NT2/D1 (cell line): Measurements from ENCODE around the gene C20orf144.

ENCODE experiments used
- DNase-seq: peaks from one replicate; pipeline ENCODE4 v3.0.0-alpha.2; 2011; ENCODE audit warnings: low read depth, low spot score
- H3K27me3 ChIP-seq: 2 replicates; pipeline ENCODE4 v1.6.0; 2011; ENCODE audit warnings: mild to moderate bottlenecking; ENCODE audit not compliant: insufficient read length, insufficient read depth
- H3K36me3 ChIP-seq: 2 replicates; pipeline ENCODE4 v1.6.1; 2011; ENCODE audit warnings: mild to moderate bottlenecking, low read length, mixed read lengths; ENCODE audit not compliant: insufficient read depth, insufficient read length
- H3K4me1 ChIP-seq: 2 replicates; pipeline ENCODE4 v1.5.1; 2011; ENCODE audit not compliant: insufficient read depth, insufficient read length
- H3K4me3 ChIP-seq: 2 replicates; pipeline ENCODE4 v1.5.1; 2011; ENCODE audit warnings: low read depth; ENCODE audit not compliant: insufficient read length
- H3K9ac ChIP-seq: 2 replicates; pipeline ENCODE4 v1.6.0; 2011; ENCODE audit warnings: low read depth; ENCODE audit not compliant: insufficient read length
- H3K9me3 ChIP-seq: 2 replicates; pipeline ENCODE4 v1.5.1; 2011; ENCODE audit warnings: mild to moderate bottlenecking, low read length; ENCODE audit not compliant: insufficient read depth
- SUZ12 ChIP-seq: IDR thresholded peaks from 2 replicates; pipeline ENCODE4 v1.6.1; 2011; ENCODE audit not compliant: insufficient read length, insufficient read depth; ENCODE audit errors: extremely low read depth
- YY1 ChIP-seq: IDR thresholded peaks from 2 replicates; pipeline ENCODE4 v1.6.1; 2011; ENCODE audit not compliant: insufficient read length, insufficient read depth
- ZNF274 ChIP-seq: IDR thresholded peaks from 2 replicates; pipeline ENCODE4 v1.6.1; 2011; ENCODE audit warnings: mild to moderate bottlenecking, low read depth, low read length

The C20orf144 gene

GRCh38 chr20:33671573-33672288, 9.6 kb downstream of the C20orf144 start:
- Histone ChIP-seq H3K36me3 (peaks cover 58% of the 10 kb centered on the region), H3K4me3 (no peak overlapping the region), H3K4me1 (peaks cover 29% of the 10 kb centered on the region), H3K27me3 (no peaks in the 10 kb centered on the region), H3K9me3 (no peaks in the 10 kb centered on the region), H3K9ac (no peak overlapping the region)
- DNase-seq, result no peak
- TF ChIP-seq YY1, result no peak
- no peak for TF ChIP-seq ZNF274
- no peak for TF ChIP-seq SUZ12

- TF ChIP-seq YY1 (no peak), ZNF274 (no peak), SUZ12 (no peak)
- DNase-seq, result no peak
- Histone ChIP-seq H3K27me3 (no peaks in the 10 kb centered on the region), H3K4me3 (peak overlapping the region; percentile 81), H3K9me3 (no peaks in the 10 kb centered on the region), H3K36me3 (peaks cover 66% of the 10 kb centered on the region), H3K4me1 (peaks cover 27% of the 10 kb centered on the region), H3K9ac (peak overlapping the region; percentile 91)
Measured at GRCh38 chr20:33672426-33673113, 10.4 kb downstream of the C20orf144 start.

GRCh38 chr20:33673114-33673409, 10.9 kb downstream of the C20orf144 start:
- Histone ChIP-seq H3K4me3 (peak overlapping the region; percentile 81), H3K4me1 (peaks cover 25% of the 10 kb centered on the region), H3K9ac (peak overlapping the region; percentile 91), H3K27me3 (no peaks in the 10 kb centered on the region), H3K36me3 (peaks cover 70% of the 10 kb centered on the region), H3K9me3 (no peaks in the 10 kb centered on the region; the same call in 1 of the 2 replicates)
- TF ChIP-seq SUZ12 (no peak), ZNF274 (no peak), YY1 (no peak)
- DNase-seq, result no peak

GRCh38 chr20:33673410-33674293, 11.5 kb downstream of the C20orf144 start:
- DNase-seq, result no peak
- Histone ChIP-seq H3K9ac (peak overlapping the region; percentile 91), H3K36me3 (peaks cover 70% of the 10 kb centered on the region), H3K9me3 (no peaks in the 10 kb centered on the region; the same call in 1 of the 2 replicates), H3K4me3 (peak overlapping the region; percentile 81), H3K4me1 (peaks cover 25% of the 10 kb centered on the region), H3K27me3 (no peaks in the 10 kb centered on the region)
- no peak for TF ChIP-seq SUZ12
- no peak for TF ChIP-seq YY1
- TF ChIP-seq ZNF274, result no peak

GRCh38 chr20:33674294-33675135, 12.4 kb downstream of the C20orf144 start, which contains the start of gene NECAB3:
TSS of gene NECAB3 (minus strand) at chr20:33674428. CDS start at chr20:33674352, 76 bp downstream.
- no peak for TF ChIP-seq ZNF274
- no peak for TF ChIP-seq SUZ12
- TF ChIP-seq YY1, result no peak
- Histone ChIP-seq H3K9ac (peak within 1 kb of the TSS; percentile 91), H3K36me3 (peaks cover 70% of the 10 kb centered on the region), H3K9me3 (no peaks in the 10 kb centered on the region; the same call in 1 of the 2 replicates), H3K27me3 (no peaks in the 10 kb centered on the region), H3K4me3 (peak within 1 kb of the TSS; percentile 81), H3K4me1 (peaks cover 25% of the 10 kb centered on the region)
- DNase-seq, result no peak

GRCh38 chr20:33675136-33675959, 13.2 kb downstream of the C20orf144 start:
- TF ChIP-seq ZNF274, result no peak
- TF ChIP-seq SUZ12, result no peak
- TF ChIP-seq YY1, result no peak
- DNase-seq, result no peak
- Histone ChIP-seq H3K9ac (peak overlapping the region; percentile 86), H3K4me3 (peak overlapping the region; percentile 81), H3K36me3 (peaks cover 70% of the 10 kb centered on the region), H3K9me3 (no peaks in the 10 kb centered on the region; the same call in 1 of the 2 replicates), H3K27me3 (no peaks in the 10 kb centered on the region), H3K4me1 (peaks cover 29% of the 10 kb centered on the region)
